ENCODE results near the gene PCNX1. TPM values are rescaled to one million over a fixed set of nuclear protein-coding genes. Genes with fewer than 3 reads are reported as not detected.

Gene PCNX1
- total and polyA plus RNA-seq, 4 experiments from 2014 or later = 10.7 to 128 (median 68.4) TPM

- peaks cover 15% of the 10 kb centered on the region for H3K4me1 ChIP-seq (ENCODE audit: insufficient read depth, low read length)
- CTCF ChIA-PET (ENCODE audit: partially characterized antibody) = no interaction called here
- intact Hi-C loops (cut with micrococcal nuclease) = no loop called here
- H3K9me3 ChIP-seq (ENCODE audit: control insufficient read depth in 1 of 2, low read length in 2 of 2) = no peaks in the 10 kb centered on the region
- peaks cover 32% of the 10 kb centered on the region for H3K36me3 ChIP-seq (ENCODE audit: insufficient read depth, low read length)
- H3K9me3 Mint-ChIP-seq = peaks cover 0 to 5% (median 1%) of the 10 kb centered on the region in 8 donors
- peak overlapping the region in 2 of 8 donors; percentile 36 to 67 for H3K4me3 Mint-ChIP-seq
- no peaks in the 10 kb centered on the region for H3K27me3 Mint-ChIP-seq
- no peak overlapping the region for H3K4me3 ChIP-seq (ENCODE audit: low read length in 2 of 2)
- H3K36me3 Mint-ChIP-seq = peaks cover 60 to 68% of the 10 kb centered on the region in 2 donors
- no peaks in the 10 kb centered on the region for H3K27me3 ChIP-seq (ENCODE audit: insufficient read depth, low read length)
- DNase-seq = no peak
- H3K4me1 Mint-ChIP-seq = peaks cover 14 to 39% (median 30%) of the 10 kb centered on the region in 4 donors
- peak overlapping the region in 3 of 7 donors; percentile 61 to 82 (median 65) for H3K27ac Mint-ChIP-seq
- H3K27ac ChIP-seq (ENCODE audit: low read depth, low read length) = no peak overlapping the region
- POLR2A ChIA-PET (ENCODE audit: partially characterized antibody) = no interaction called here
Measured at GRCh38 chr14:71022012-71022869, 115.0 kb downstream of the PCNX1 start.

DNA sequence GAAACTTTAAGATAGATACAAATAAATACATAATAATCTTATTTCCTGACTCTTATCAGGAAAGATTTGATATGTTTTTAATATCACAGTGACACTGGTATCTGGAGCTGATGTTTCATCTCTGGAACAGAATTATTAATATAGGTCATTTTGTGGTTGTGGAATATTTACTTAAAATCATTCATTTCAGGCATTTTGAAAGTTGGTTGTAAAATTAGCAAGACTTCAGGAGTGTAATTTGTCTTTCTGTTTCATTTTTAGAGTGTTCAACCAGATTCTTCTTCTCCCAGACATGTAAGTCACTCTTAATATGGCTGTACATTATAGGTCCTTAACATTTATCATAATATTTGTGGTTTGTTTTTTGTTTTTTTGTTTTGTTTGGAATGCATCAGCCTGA lies 115.7 kb downstream of the PCNX1 start:
- CTCF ChIA-PET (ENCODE audit: partially characterized antibody) = no interaction called here
- Mint-ChIP-seq H3K27me3 (no peaks in the 10 kb centered on the region), H3K36me3 (peaks cover 62 to 66% of the 10 kb centered on the region in 2 donors), H3K4me3 (peak overlapping the region in 1 of 8 donors; percentile 22), H3K27ac (peak overlapping the region in 4 of 7 donors; percentile 17 to 57 (median 27)), H3K4me1 (peaks cover 14 to 42% (median 30%) of the 10 kb centered on the region in 4 donors), H3K9me3 (peaks cover 0 to 5% (median 1%) of the 10 kb centered on the region in 8 donors)
- H3K4me1 ChIP-seq (ENCODE audit: insufficient read depth, low read length) = peaks cover 15% of the 10 kb centered on the region
- DNase-seq = no peak
- H3K9me3 ChIP-seq (ENCODE audit: control insufficient read depth in 1 of 2, low read length in 2 of 2) = no peaks in the 10 kb centered on the region
- intact Hi-C loops (cut with micrococcal nuclease) = no loop called here
- H3K27ac ChIP-seq (ENCODE audit: low read depth, low read length) = no peak overlapping the region
- POLR2A ChIA-PET (ENCODE audit: partially characterized antibody) = no interaction called here
- H3K4me3 ChIP-seq (ENCODE audit: low read length in 2 of 2) = no peak overlapping the region
- H3K36me3 ChIP-seq (ENCODE audit: insufficient read depth, low read length) = peaks cover 32% of the 10 kb centered on the region
- H3K27me3 ChIP-seq (ENCODE audit: insufficient read depth, low read length) = no peaks in the 10 kb centered on the region

DNA sequence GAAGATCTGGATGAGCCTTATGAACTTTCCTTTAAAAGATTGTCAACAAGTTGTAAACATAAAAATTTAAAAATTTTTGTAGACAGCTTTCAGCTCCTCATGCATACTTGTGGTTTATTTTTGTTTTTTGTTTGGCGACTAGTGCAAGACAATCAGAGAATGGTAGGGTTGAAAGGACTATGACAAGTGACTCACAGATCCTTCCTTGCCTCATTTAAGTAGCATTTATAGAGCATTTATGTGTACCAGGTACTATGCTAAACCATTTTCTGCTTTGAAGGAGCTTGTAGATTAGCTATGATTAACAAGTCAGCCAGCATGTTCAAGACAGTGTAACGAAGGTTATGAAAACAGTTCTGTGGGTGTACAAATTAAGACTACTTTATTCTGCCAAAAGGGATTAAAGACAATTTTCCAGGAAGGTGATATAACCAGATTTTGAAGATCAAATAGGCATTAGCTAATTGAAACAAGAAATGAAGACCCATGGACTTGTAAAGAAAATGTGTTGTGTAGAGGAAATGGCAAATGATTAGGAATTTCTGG lies 122.0 kb downstream of the PCNX1 start:
- Mint-ChIP-seq H3K27me3 (no peaks in the 10 kb centered on the region), H3K9me3 (no peaks in the 10 kb centered on the region), H3K4me3 (no peak overlapping the region), H3K4me1 (peaks cover 7 to 9% (median 8%) of the 10 kb centered on the region in 4 donors), H3K27ac (peak overlapping the region in 5 of 7 donors; percentile 25 to 78 (median 38)), H3K36me3 (peaks cover 55 to 70% of the 10 kb centered on the region in 2 donors)
- ChIA-PET CTCF (ENCODE audit: partially characterized antibody) (interaction anchor here (0.5 kb wide), 1 partner anchor 211 kb away, joined by 3 read pairs; no protein-coding TSS in a partner anchor), POLR2A (ENCODE audit: partially characterized antibody) (no interaction called here)
- intact Hi-C loops (cut with micrococcal nuclease) = no loop called here
- Histone ChIP-seq H3K27ac (ENCODE audit: low read depth, low read length) (no peak overlapping the region), H3K4me1 (ENCODE audit: insufficient read depth, low read length) (no peaks in the 10 kb centered on the region), H3K27me3 (ENCODE audit: insufficient read depth, low read length) (no peaks in the 10 kb centered on the region), H3K4me3 (ENCODE audit: low read length in 2 of 2) (no peak overlapping the region), H3K9me3 (ENCODE audit: control insufficient read depth in 1 of 2, low read length in 2 of 2) (no peaks in the 10 kb centered on the region), H3K36me3 (ENCODE audit: insufficient read depth, low read length) (peaks cover 41% of the 10 kb centered on the region)
- no peak for DNase-seq

DNA sequence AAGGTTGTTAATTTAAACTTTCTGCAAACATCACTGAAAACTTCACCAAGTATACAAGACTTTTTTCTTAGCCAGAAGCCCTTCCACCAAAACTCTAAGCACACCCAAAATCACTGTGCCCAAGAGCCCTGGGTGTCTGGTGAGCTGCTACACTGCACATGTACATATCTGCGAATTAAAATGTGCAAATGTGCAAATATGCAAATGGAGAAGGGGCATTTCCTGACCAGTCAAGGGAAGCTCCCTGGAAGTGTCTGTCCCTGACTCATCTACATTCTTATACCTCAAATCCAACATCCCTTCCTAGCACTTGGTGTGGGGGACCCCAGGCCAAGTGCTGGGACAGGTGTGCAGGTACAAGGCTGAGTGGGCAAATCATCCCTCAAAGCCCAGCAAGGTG lies 123.7 kb downstream of the PCNX1 start:
- Mint-ChIP-seq H3K4me1 (peaks cover 3 to 8% (median 5%) of the 10 kb centered on the region in 4 donors), H3K9me3 (no peaks in the 10 kb centered on the region), H3K27ac (peak overlapping the region in 4 of 7 donors; percentile 12 to 64 (median 46)), H3K27me3 (no peaks in the 10 kb centered on the region), H3K36me3 (peaks cover 59 to 70% of the 10 kb centered on the region in 2 donors), H3K4me3 (no peak overlapping the region)
- Histone ChIP-seq H3K27me3 (ENCODE audit: insufficient read depth, low read length) (no peaks in the 10 kb centered on the region), H3K9me3 (ENCODE audit: control insufficient read depth in 1 of 2, low read length in 2 of 2) (no peaks in the 10 kb centered on the region), H3K27ac (ENCODE audit: low read depth, low read length) (no peak overlapping the region), H3K36me3 (ENCODE audit: insufficient read depth, low read length) (peaks cover 45% of the 10 kb centered on the region), H3K4me3 (ENCODE audit: low read length in 2 of 2) (no peak overlapping the region), H3K4me1 (ENCODE audit: insufficient read depth, low read length) (no peaks in the 10 kb centered on the region)
- DNase-seq = no peak
- CTCF ChIA-PET (ENCODE audit: partially characterized antibody) = no interaction called here
- POLR2A ChIA-PET (ENCODE audit: partially characterized antibody) = no interaction called here
- intact Hi-C loops (cut with micrococcal nuclease) = no loop called here

GRCh38 chr14:71036433-71036832 lies 129.2 kb downstream of the PCNX1 start:
- intact Hi-C loops (cut with micrococcal nuclease) = no loop called here
- Histone ChIP-seq H3K36me3 (ENCODE audit: insufficient read depth, low read length) (peaks cover 40% of the 10 kb centered on the region), H3K27me3 (ENCODE audit: insufficient read depth, low read length) (no peaks in the 10 kb centered on the region), H3K4me1 (ENCODE audit: insufficient read depth, low read length) (no peaks in the 10 kb centered on the region), H3K4me3 (ENCODE audit: low read length in 2 of 2) (no peak overlapping the region), H3K9me3 (ENCODE audit: control insufficient read depth in 1 of 2, low read length in 2 of 2) (no peaks in the 10 kb centered on the region), H3K27ac (ENCODE audit: low read depth, low read length) (no peak overlapping the region)
- Mint-ChIP-seq H3K27ac (no peak overlapping the region), H3K4me1 (peaks cover 0 to 4% (median 1%) of the 10 kb centered on the region in 4 donors), H3K27me3 (no peaks in the 10 kb centered on the region), H3K9me3 (peaks cover 0 to 24% (median 21%) of the 10 kb centered on the region in 8 donors), H3K4me3 (no peak overlapping the region), H3K36me3 (peaks cover 68 to 76% of the 10 kb centered on the region in 2 donors)
- CTCF ChIA-PET (ENCODE audit: partially characterized antibody) = interaction anchor here (0.9 kb wide), 1 partner anchor 14 kb away, joined by 3 read pairs; no protein-coding TSS in a partner anchor
- POLR2A ChIA-PET (ENCODE audit: partially characterized antibody) = interaction anchor here (1.4 kb wide), 1 partner anchor 14 kb away, joined by 4 read pairs; no protein-coding TSS in a partner anchor
- DNase-seq = no peak

DNA sequence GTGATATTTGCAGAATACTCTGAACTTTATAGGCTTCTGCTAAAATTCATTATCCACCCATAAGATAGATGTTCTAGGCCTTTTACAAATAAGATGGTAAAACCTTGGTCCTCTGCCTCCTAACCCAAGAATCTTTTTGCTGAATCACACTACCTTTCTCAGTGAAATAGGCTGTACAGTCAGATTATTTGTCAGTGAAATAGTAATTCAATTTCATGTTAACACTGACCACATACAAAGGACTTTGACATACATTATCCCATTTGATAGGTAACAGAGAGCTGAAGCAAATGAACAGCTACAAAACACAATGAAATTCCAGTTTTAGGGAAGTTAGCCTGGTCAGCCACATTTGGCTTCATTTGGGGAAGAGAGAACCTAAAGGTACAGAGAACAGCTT lies 141.1 kb downstream of the PCNX1 start:
- no peaks in the 10 kb centered on the region for H3K9me3 ChIP-seq (ENCODE audit: control insufficient read depth in 1 of 2, low read length in 2 of 2)
- no peaks in the 10 kb centered on the region for H3K27me3 Mint-ChIP-seq
- H3K27ac ChIP-seq (ENCODE audit: low read depth, low read length) = no peak overlapping the region
- no peak overlapping the region for H3K4me3 ChIP-seq (ENCODE audit: low read length in 2 of 2)
- peaks cover 17 to 28% (median 23%) of the 10 kb centered on the region in 4 donors for H3K4me1 Mint-ChIP-seq
- POLR2A ChIA-PET (ENCODE audit: partially characterized antibody) = interaction anchor here (0.6 kb wide), 1 partner anchor 17 kb away, joined by 3 read pairs; no protein-coding TSS in a partner anchor
- peak overlapping the region in 3 of 7 donors; percentile 3 to 79 (median 53) for H3K27ac Mint-ChIP-seq
- DNase-seq = no peak
- CTCF ChIA-PET (ENCODE audit: partially characterized antibody) = interaction anchor here (1.0 to 1.2 kb wide), 2 partner anchors 13 to 76 kb away, joined by 3 read pairs; no protein-coding TSS in a partner anchor
- no peak overlapping the region for H3K4me3 Mint-ChIP-seq
- H3K9me3 Mint-ChIP-seq = peaks cover 0 to 7% (median 4%) of the 10 kb centered on the region in 8 donors
- peaks cover 35% of the 10 kb centered on the region for H3K36me3 ChIP-seq (ENCODE audit: insufficient read depth, low read length)
- no peaks in the 10 kb centered on the region for H3K27me3 ChIP-seq (ENCODE audit: insufficient read depth, low read length)
- H3K36me3 Mint-ChIP-seq = peaks cover 55 to 70% of the 10 kb centered on the region in 2 donors
- H3K4me1 ChIP-seq (ENCODE audit: insufficient read depth, low read length) = peaks cover 4% of the 10 kb centered on the region
- intact Hi-C loops (cut with micrococcal nuclease) = no loop called here

Data from CD4-positive, alpha-beta memory T cell (primary cell).